HG02840 (cell line): Measurements from ENCODE around the gene LPA.
"Not testable (repeated sequence)": the region's sequence is repeated elsewhere in the genome, so short reads cannot be mapped to it uniquely, and the experiment has no call there.

Experiments
- ATAC-seq: cut with Tn5 transposase; IDR thresholded peaks from one replicate; pipeline ENCODE4 v1.9.1; 2021; ENCODE audit warnings: mild to moderate bottlenecking, moderate library complexity, moderate number of reproducible peaks; ENCODE audit not compliant: unreplicated experiment, low FRiP score

Gene LPA

GRCh38 chr6:160662842-160663241, 1.2 kb downstream of the LPA start:
- ATAC-seq: no peak

GRCh38 chr6:160662429-160662828, 1.6 kb downstream of the LPA start:
- no peak for ATAC-seq

GRCh38 chr6:160661216-160661615, 2.9 kb downstream of the LPA start:
- ATAC-seq: no peak

- no peak for ATAC-seq
Observed at GRCh38 chr6:160659562-160659961, 4.5 kb downstream of the LPA start.

GRCh38 chr6:160634706-160635105, 29.4 kb downstream of the LPA start:
- ATAC-seq: no peak

GRCh38 chr6:160595838-160596832, 67.9 kb downstream of the LPA start:
- no peak for ATAC-seq

GRCh38 chr6:160595297-160595696, 68.8 kb downstream of the LPA start:
- ATAC-seq: not testable (repeated sequence)

- no peak for ATAC-seq
Observed at GRCh38 chr6:160586374-160586773, 77.7 kb downstream of the LPA start.

- ATAC-seq: no peak
Observed at GRCh38 chr6:160583794-160584193, 80.3 kb downstream of the LPA start.

GRCh38 chr6:160581406-160581805, 82.7 kb downstream of the LPA start:
- no peak for ATAC-seq

GRCh38 chr6:160578515-160578914, 85.6 kb downstream of the LPA start:
- not testable (repeated sequence) for ATAC-seq

GRCh38 chr6:160573943-160574342, 90.1 kb downstream of the LPA start:
- no peak for ATAC-seq

- not testable (repeated sequence) for ATAC-seq
Observed at GRCh38 chr6:160571201-160571600, 92.9 kb downstream of the LPA start.

- ATAC-seq: no peak
Observed at GRCh38 chr6:160544802-160545201, 119.3 kb downstream of the LPA start.

GRCh38 chr6:160535270-160535669, 128.8 kb downstream of the LPA start:
- no peak for ATAC-seq

- peak; percentile 67 for ATAC-seq
Observed at GRCh38 chr6:160534050-160534696, 129.9 kb downstream of the LPA start.

- no peak for ATAC-seq
Observed at GRCh38 chr6:160532315-160532714, 131.8 kb downstream of the LPA start.

GRCh38 chr6:160531826-160532225, 132.2 kb downstream of the LPA start:
- no peak for ATAC-seq

GRCh38 chr6:160529524-160529923, 134.6 kb downstream of the LPA start:
- not testable (repeated sequence) for ATAC-seq

GRCh38 chr6:160523223-160523622, 140.9 kb downstream of the LPA start:
- ATAC-seq: no peak

GRCh38 chr6:160520043-160520904, 143.8 kb downstream of the LPA start:
- peak; percentile 67 for ATAC-seq
